Measurements from ENCODE around the gene REV1. TPM values are rescaled to one million over a fixed set of nuclear protein-coding genes. Genes with fewer than 3 reads are reported as not detected.
A peak's percentile ranks its signal among the peaks of the same experiment; 100 is the strongest.

REV1 gene
- total and polyA plus RNA-seq, 9 of the 15 experiments (the other 6 are each of a cell fraction or from before 2014, with no cell fraction given) = 12.8 to 54.4 (median 29.6) TPM

GRCh38 chr2:99399795-99400194 lies 90.0 kb downstream of the REV1 start:
- no peak overlapping the region for H3K4me2 ChIP-seq (ENCODE audit: insufficient read depth, low read length)
- TF ChIP-seq POLR2A (conservative IDR thresholded peaks at IDR 0.05) (peak; percentile 31), ATF1 (CRISPR knock-in tag; IDR thresholded peaks at IDR 0.05) (no peak), ATF1 (tag; IDR thresholded peaks at IDR 0.05) (no peak)
- peaks cover 99% of the 10 kb centered on the region for H3K36me3 ChIP-seq (ENCODE audit: control insufficient read depth, insufficient read depth, low read length)
- WGBS (ENCODE audit: insufficient coverage, low coverage, missing lambda C conversion rate) = 100% methylated on average over 2 of the region's 2 CpGs
- BruUV-seq (replicated peaks) = no TSS peak
- FAIRE-seq (no peak), DNase-seq (ENCODE audit: extremely low read depth in 1 of 4, low spot score in 3 of 4) (no peak), ATAC-seq (no peak)
- H3K4me3 ChIP-seq = no peak overlapping the region
- ChIA-PET POLR2A (interaction anchor here (1.1 to 2.3 kb wide), 2 partner anchors 9 to 12 kb away, joined by 5 to 10 read pairs; no protein-coding TSS in a partner anchor), CTCF (ENCODE audit: low intra/inter-chr PET ratio) (no interaction called here)
- no peak overlapping the region for H3K27ac ChIP-seq (ENCODE audit: extremely low read depth, low read depth, low read length)
- no peaks in the 10 kb centered on the region for H3K9me3 ChIP-seq (replicated peaks; ENCODE audit: control insufficient read depth, insufficient read depth, low read depth, low read length)
- H2AFZ ChIP-seq (ENCODE audit: low read depth, low read length) = no peak overlapping the region
- no peaks in the 10 kb centered on the region for H3K9me1 ChIP-seq (ENCODE audit: control insufficient read depth, insufficient read depth, low read length)
- H3K27me3 ChIP-seq (ENCODE audit: control insufficient read depth in 2 of 2, insufficient read depth in 2 of 2, low read length in 2 of 2) = no peaks in the 10 kb centered on the region
- no peak overlapping the region for H3K9ac ChIP-seq (ENCODE audit: insufficient read depth in 1 of 2, low read depth in 2 of 2, low read length in 2 of 2)
- H3K4me1 ChIP-seq (replicated peaks in 1 of 2; ENCODE audit: control insufficient read depth in 2 of 2, insufficient read depth in 2 of 2, low read length in 2 of 2) = no peaks in the 10 kb centered on the region
- in situ Hi-C loops (cut with MboI) = no loop called here
- H3K79me2 ChIP-seq (ENCODE audit: control insufficient read depth, insufficient read depth, low read length) = no peaks in the 10 kb centered on the region
- intact Hi-C loops (cut with micrococcal nuclease) = no loop called here
- H4K20me1 ChIP-seq (replicated peaks; ENCODE audit: control insufficient read depth, insufficient read depth, low read length) = no peaks in the 10 kb centered on the region

- POLR2A ChIA-PET = interaction anchor here (0.7 to 2.3 kb wide), 7 partner anchors 8 to 62 kb away, joined by 3 to 10 read pairs (median 3); partner anchors contain the start of gene EIF5B
- no TSS peak for BruUV-seq (replicated peaks)
These were observed 90.8 kb downstream of the REV1 start for GRCh38 chr2:99399063-99399462.

More at GRCh38 chr2:99399063-99399462, 90.8 kb downstream of the REV1 start:
- Histone ChIP-seq H4K20me1 (replicated peaks; ENCODE audit: control insufficient read depth, insufficient read depth, low read length) (no peaks in the 10 kb centered on the region), H3K4me1 (replicated peaks in 1 of 2; ENCODE audit: control insufficient read depth in 2 of 2, insufficient read depth in 2 of 2, low read length in 2 of 2) (no peaks in the 10 kb centered on the region), H3K27me3 (ENCODE audit: control insufficient read depth in 2 of 2, insufficient read depth in 2 of 2, low read length in 2 of 2) (no peaks in the 10 kb centered on the region), H2AFZ (ENCODE audit: low read depth, low read length) (no peak overlapping the region), H3K9me1 (ENCODE audit: control insufficient read depth, insufficient read depth, low read length) (no peaks in the 10 kb centered on the region), H3K9ac (ENCODE audit: insufficient read depth in 1 of 2, low read depth in 2 of 2, low read length in 2 of 2) (no peak overlapping the region), H3K27ac (ENCODE audit: extremely low read depth, low read depth, low read length) (no peak overlapping the region), H3K4me3 (no peak overlapping the region), H3K36me3 (ENCODE audit: control insufficient read depth, insufficient read depth, low read length) (peaks cover 99% of the 10 kb centered on the region), H3K79me2 (ENCODE audit: control insufficient read depth, insufficient read depth, low read length) (no peaks in the 10 kb centered on the region), H3K4me2 (ENCODE audit: insufficient read depth, low read length) (no peak overlapping the region), H3K9me3 (replicated peaks; ENCODE audit: control insufficient read depth, insufficient read depth, low read depth, low read length) (no peaks in the 10 kb centered on the region)
- in situ Hi-C loops (cut with MboI) = no loop called here
- DNase-seq (ENCODE audit: extremely low read depth in 1 of 4, low spot score in 3 of 4) (no peak), FAIRE-seq (no peak), ATAC-seq (no peak)
- CTCF ChIA-PET (ENCODE audit: low intra/inter-chr PET ratio) = no interaction called here
- 88% methylated on average over 5 of the region's 5 CpGs for WGBS (ENCODE audit: insufficient coverage, low coverage, missing lambda C conversion rate)
- intact Hi-C loops (cut with micrococcal nuclease) = no loop called here
- TF ChIP-seq MAX (CRISPR knock-in tag; IDR thresholded peaks at IDR 0.05) = no peak
- 0 out of 2 replicates have a peak, but pooled peaks have one; percentile 11 for TF ChIP-seq POLR2AphosphoS2 (IDR thresholded peaks at IDR 0.05; ENCODE audit: low read length)
- TF ChIP-seq ZNF143 (CRISPR knock-in tag; IDR thresholded peaks at IDR 0.05) = no peak
